Esophagus squamous epithelium (tissue), 5 donors: ENCODE data around the gene RALGPS1. TPM values are rescaled to one million over a fixed set of nuclear protein-coding genes. Genes with fewer than 3 reads are reported as not detected.

ENCODE experiments used
- DNase-seq: peaks from one replicate; lab custom pipeline; 2025; lab: John Stamatoyannopoulos, UW
- H3K27ac ChIP-seq, 4 donors: fragments of 200-600 bp; sonication (generic); one replicate each; pipeline ENCODE4 v1.5.1; 2016 to 2019; ENCODE audit warnings: mild to moderate bottlenecking in 1 of 4
- H3K27me3 ChIP-seq, 4 donors: fragments of 200-600 bp; sonication (generic); 1 replicate in 3 of 4; 2 replicates in 1 of 4; pipeline versions ENCODE4 v1.5.1 to v1.6.0; 2017 to 2021; ENCODE audit warnings: antibody characterized with exemption in 1 of 4
- H3K36me3 ChIP-seq, 3 donors: fragments of 200-600 bp; sonication (generic); one replicate each; pipeline ENCODE4 v1.5.1; 2016 to 2019
- H3K4me1 ChIP-seq, 3 donors: fragments of 200-600 bp; sonication (generic); one replicate each; pipeline ENCODE4 v1.5.1; 2017 to 2019
- H3K4me3 ChIP-seq, 4 donors: fragments of 200-600 bp; sonication (generic); 1 replicate in 3 of 4; 2 replicates in 1 of 4; pipeline ENCODE4 v1.5.1; 2016 to 2019; ENCODE audit warnings: mild to moderate bottlenecking in 2 of 4, moderate library complexity in 1 of 4
- H3K9me3 ChIP-seq, 3 donors: fragments of 200-600 bp; sonication (generic); one replicate each; pipeline ENCODE4 v1.5.1; 2016 to 2019
- CTCF ChIP-seq, 6 experiments: fragments of 450-650 bp in 4 of 6; fragments of 200-600 bp in 2 of 6; sonication (generic) in 2 of 6; IDR thresholded peaks; one replicate each; pipeline ENCODE4 v1.5.1; 2016 to 2019; ENCODE audit warnings: antibody characterized with exemption in 6 of 6, mild to moderate bottlenecking in 4 of 6, moderate library complexity in 4 of 6
- POLR2A ChIP-seq, 4 donors: fragments of 450-650 bp; IDR thresholded peaks; one replicate each; pipeline ENCODE4 v1.6.1; 2017; ENCODE audit warnings: antibody characterized with exemption in 4 of 4, mild to moderate bottlenecking in 4 of 4, moderate library complexity in 3 of 4
- WGBS, 2 donors: methylation state at CpG; one replicate each; pipeline ENCODE4 v1.1.5; 2018; 5-methylcytosine and 5-hydroxymethylcytosine counted together
- intact Hi-C: fragments of 100-400 bp; cut with DNase I; formaldehyde crosslinking; loops from one replicate; pipeline ENCODE4 v1.15.0; 2022
- total RNA-seq, 4 donors: library from RNA; depleted of rRNA; stranded (reverse); fragments of >200 nt; gene quantifications; one replicate each; pipeline ENCODE4 v1.1.0, GENCODE V29; 2016
- donor health status: DM: yes; HTN: yes; CAD: no.

Gene RALGPS1
- total RNA-seq, 4 donors from 2014 or later: 3.0 to 16.4 (median 10.6) TPM

- intact Hi-C loops: no loop called here
- WGBS, 2 donors: 63 to 79% methylated on average over 8 to 18 of the region's 18 CpGs
- no peaks in the 10 kb centered on the region for H3K27me3 ChIP-seq
Observed at GRCh38 chr9:127209948-127210640, 295.5 kb downstream of the RALGPS1 start.

GRCh38 chr9:127210851-127211730 lies 296.5 kb downstream of the RALGPS1 start:
- H3K9me3 ChIP-seq: no peaks in the 10 kb centered on the region
- 83 to 88% methylated on average over 15 to 19 of the region's 20 CpGs for WGBS, 2 donors
- no peak overlapping the region for H3K27ac ChIP-seq
- H3K4me3 ChIP-seq: no peak overlapping the region
- peaks cover 0 to 19% (median 0%) of the 10 kb centered on the region in 3 donors for H3K4me1 ChIP-seq
- intact Hi-C loops: no loop called here
- no peaks in the 10 kb centered on the region for H3K27me3 ChIP-seq
- no peak for TF ChIP-seq CTCF (IDR thresholded peaks at IDR 0.05)
- TF ChIP-seq POLR2A (IDR thresholded peaks at IDR 0.05): no peak
- no peak for DNase-seq
- no peaks in the 10 kb centered on the region for H3K36me3 ChIP-seq

More at GRCh38 chr9:127209948-127210640, 295.5 kb downstream of the RALGPS1 start:
- Histone ChIP-seq H3K9me3 (no peaks in the 10 kb centered on the region), H3K4me1 (peaks cover 0 to 11% (median 0%) of the 10 kb centered on the region in 3 donors), H3K4me3 (no peak overlapping the region), H3K27ac (no peak overlapping the region), H3K36me3 (no peaks in the 10 kb centered on the region)
- TF ChIP-seq POLR2A (IDR thresholded peaks at IDR 0.05) (no peak), CTCF (IDR thresholded peaks at IDR 0.05) (no peak)
- no peak for DNase-seq

- H3K36me3 ChIP-seq: no peaks in the 10 kb centered on the region
- no peak for DNase-seq
- H3K9me3 ChIP-seq: no peaks in the 10 kb centered on the region
- no peak overlapping the region for H3K27ac ChIP-seq
- TF ChIP-seq CTCF (IDR thresholded peaks at IDR 0.05): no peak
- no peak for TF ChIP-seq POLR2A (IDR thresholded peaks at IDR 0.05)
- H3K4me3 ChIP-seq: no peak overlapping the region
- peaks cover 0 to 25% (median 0%) of the 10 kb centered on the region in 3 donors for H3K4me1 ChIP-seq
- intact Hi-C loops: no loop called here
- H3K27me3 ChIP-seq: no peaks in the 10 kb centered on the region
- 86 to 100% methylated on average over 2 to 4 of the region's 11 CpGs for WGBS, 2 donors
Observed at GRCh38 chr9:127211983-127212382, 297.4 kb downstream of the RALGPS1 start.

- H3K27me3 ChIP-seq: no peaks in the 10 kb centered on the region
- no peaks in the 10 kb centered on the region for H3K36me3 ChIP-seq
- no peak overlapping the region for H3K4me3 ChIP-seq
- no peak overlapping the region for H3K27ac ChIP-seq
- H3K4me1 ChIP-seq: peaks cover 0 to 25% (median 0%) of the 10 kb centered on the region in 3 donors
- no peak for DNase-seq
- no peak for TF ChIP-seq CTCF (IDR thresholded peaks at IDR 0.05)
- no peak for TF ChIP-seq POLR2A (IDR thresholded peaks at IDR 0.05)
- intact Hi-C loops: no loop called here
- 61 to 84% methylated on average over 4 to 6 of the region's 9 CpGs for WGBS, 2 donors
- H3K9me3 ChIP-seq: no peaks in the 10 kb centered on the region
Observed at GRCh38 chr9:127212453-127212852, 297.9 kb downstream of the RALGPS1 start.

GRCh38 chr9:127213859-127214258 lies 299.3 kb downstream of the RALGPS1 start:
- Histone ChIP-seq H3K27me3 (no peaks in the 10 kb centered on the region), H3K9me3 (no peaks in the 10 kb centered on the region), H3K27ac (no peak overlapping the region), H3K4me1 (peaks cover 0 to 25% (median 0%) of the 10 kb centered on the region in 3 donors), H3K36me3 (no peaks in the 10 kb centered on the region), H3K4me3 (no peak overlapping the region)
- 72 to 82% methylated on average over 4 of the region's 4 CpGs for whole genome bisulfite sequencing, 2 donors
- TF ChIP-seq POLR2A (IDR thresholded peaks at IDR 0.05): no peak
- TF ChIP-seq CTCF (IDR thresholded peaks at IDR 0.05): no peak
- intact Hi-C loops: no loop called here
- no peak for DNase-seq
